ENCODE measurements around the gene LRRK1.

The LRRK1 gene

GRCh38 chr15:101114166-101114565 lies 195.0 kb downstream of the LRRK1 start:
- TF ChIP-seq CTCF (IDR thresholded peaks at IDR 0.05; ENCODE audit: insufficient read depth, low read length, missing control alignments), result no peak
- ChIA-PET POLR2A (no interaction called here), CTCF (interaction anchor here (0.7 to 1.1 kb wide), 2 partner anchors 26 to 98 kb away, joined by 3 read pairs; no protein-coding TSS in a partner anchor)
- no peak for DNase-seq (ENCODE audit: low read depth, low spot score)
- H3K4me3 ChIP-seq (ENCODE audit: low read depth, low read length), result no peak overlapping the region

GRCh38 chr15:101114610-101115009 lies 195.5 kb downstream of the LRRK1 start:
- DNase-seq (ENCODE audit: low read depth, low spot score), result no peak
- TF ChIP-seq CTCF (IDR thresholded peaks at IDR 0.05; ENCODE audit: insufficient read depth, low read length, missing control alignments), result no peak
- ChIA-PET CTCF (interaction anchor here (0.7 to 1.3 kb wide), 4 partner anchors 11 to 99 kb away, joined by 3 read pairs; no protein-coding TSS in a partner anchor), POLR2A (no interaction called here)
- H3K4me3 ChIP-seq (ENCODE audit: low read depth, low read length), result no peak overlapping the region

DNA sequence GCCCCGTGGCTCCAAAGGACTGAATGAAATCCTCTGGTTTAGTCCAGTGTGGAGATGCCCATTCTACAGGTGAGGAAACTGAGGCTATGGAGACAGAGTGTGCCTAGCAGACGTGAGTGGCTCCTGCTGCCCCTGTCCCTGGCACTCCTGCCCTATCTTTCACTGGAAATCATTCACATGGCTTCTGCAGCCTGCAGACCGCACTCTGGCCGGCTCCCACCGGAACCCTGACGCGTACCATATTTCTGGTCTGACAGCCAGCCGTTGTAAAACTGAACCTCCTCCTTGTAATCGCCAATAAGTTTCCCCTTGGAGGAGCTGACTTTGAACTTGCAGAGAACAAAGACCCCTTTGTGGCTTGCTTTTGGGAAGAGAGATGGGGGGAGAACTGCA lies 196.2 kb downstream of the LRRK1 start:
- TF ChIP-seq CTCF (IDR thresholded peaks at IDR 0.05; ENCODE audit: insufficient read depth, low read length, missing control alignments), result no peak
- DNase-seq (ENCODE audit: low read depth, low spot score), result no peak
- ChIA-PET POLR2A (no interaction called here), CTCF (interaction anchor here (0.8 to 1.3 kb wide), 8 partner anchors 8 to 143 kb away, joined by 3 read pairs; no protein-coding TSS in a partner anchor)
- H3K4me3 ChIP-seq (ENCODE audit: low read depth, low read length), result no peak overlapping the region

DNA sequence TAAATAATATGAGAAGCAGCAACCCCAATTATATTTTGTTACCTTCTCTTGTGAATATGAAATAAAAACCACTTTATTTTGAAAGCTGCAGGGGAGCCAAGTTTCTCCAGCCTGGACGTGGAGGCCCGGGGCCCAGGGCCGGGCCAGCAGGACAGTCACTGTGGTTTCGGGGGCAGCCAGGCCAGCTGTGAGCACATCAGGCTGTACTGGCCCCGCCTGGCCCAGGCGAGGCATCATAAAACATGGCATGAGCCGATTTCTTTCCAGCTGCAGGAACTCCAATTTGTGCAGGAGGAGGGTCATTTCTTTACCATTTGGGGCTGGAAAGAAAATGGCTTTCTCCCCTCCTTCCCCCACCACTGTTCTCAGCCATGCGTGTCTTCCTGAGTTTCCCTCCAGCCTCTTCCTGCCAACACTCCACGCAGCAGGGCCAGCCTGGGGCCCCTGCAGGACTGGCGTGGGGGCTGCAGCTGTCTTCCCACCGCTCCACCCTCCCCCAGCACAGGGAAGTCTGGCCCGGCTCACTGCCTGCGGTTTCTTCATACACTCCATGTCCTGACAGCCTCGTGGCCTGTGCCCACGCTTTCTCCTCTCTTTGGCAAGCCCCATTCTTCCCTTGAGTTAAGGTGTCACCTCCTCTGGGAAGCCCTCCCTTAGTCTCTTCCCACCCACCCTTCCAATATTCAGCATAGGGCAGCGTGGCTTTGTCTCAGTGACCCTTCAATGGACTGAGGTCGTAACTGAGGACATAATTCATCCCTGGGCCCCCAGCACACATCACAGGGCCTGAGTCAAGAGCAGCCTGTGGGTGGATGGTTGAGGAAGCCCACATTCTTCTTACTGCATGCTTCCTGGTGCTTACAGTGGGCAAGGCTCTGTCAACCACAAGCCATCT lies 196.9 kb downstream of the LRRK1 start:
- CTCF ChIA-PET, result interaction anchor here (0.8 to 1.3 kb wide), 8 partner anchors 8 to 142 kb away, joined by 3 to 4 read pairs (median 3); no protein-coding TSS in a partner anchor

DNA sequence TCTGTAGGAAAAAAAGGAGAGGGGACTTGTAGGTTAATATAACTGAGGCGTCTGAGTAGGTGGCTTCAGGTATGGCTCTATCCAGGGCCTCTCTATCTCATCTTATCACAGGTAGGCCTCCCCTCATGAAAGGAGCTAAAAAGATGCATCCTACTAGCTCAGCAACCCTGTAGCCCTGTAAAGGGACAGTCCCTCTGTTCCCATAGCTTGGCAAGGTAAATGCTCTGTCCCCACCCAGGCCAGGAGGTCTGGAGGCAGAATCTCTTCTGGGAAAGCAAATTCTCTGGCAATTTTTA lies 197.5 kb downstream of the LRRK1 start:
- POLR2A ChIA-PET, result no interaction called here
- CTCF ChIA-PET, result interaction anchor here (0.9 to 1.3 kb wide), 2 partner anchors 11 to 134 kb away, joined by 3 to 4 read pairs; no protein-coding TSS in a partner anchor
- no peak overlapping the region for H3K4me3 ChIP-seq (ENCODE audit: low read depth, low read length)
- no peak for TF ChIP-seq CTCF (IDR thresholded peaks at IDR 0.05; ENCODE audit: insufficient read depth, low read length, missing control alignments)
- no peak for DNase-seq (ENCODE audit: low read depth, low spot score)

More for the DNA sequence above, 196.9 kb downstream of the LRRK1 start:
- H3K4me3 ChIP-seq (ENCODE audit: low read depth, low read length), result no peak overlapping the region
- POLR2A ChIA-PET, result no interaction called here
- no peak for TF ChIP-seq CTCF (IDR thresholded peaks at IDR 0.05; ENCODE audit: insufficient read depth, low read length, missing control alignments)
- no peak for DNase-seq (ENCODE audit: low read depth, low spot score)

DNA sequence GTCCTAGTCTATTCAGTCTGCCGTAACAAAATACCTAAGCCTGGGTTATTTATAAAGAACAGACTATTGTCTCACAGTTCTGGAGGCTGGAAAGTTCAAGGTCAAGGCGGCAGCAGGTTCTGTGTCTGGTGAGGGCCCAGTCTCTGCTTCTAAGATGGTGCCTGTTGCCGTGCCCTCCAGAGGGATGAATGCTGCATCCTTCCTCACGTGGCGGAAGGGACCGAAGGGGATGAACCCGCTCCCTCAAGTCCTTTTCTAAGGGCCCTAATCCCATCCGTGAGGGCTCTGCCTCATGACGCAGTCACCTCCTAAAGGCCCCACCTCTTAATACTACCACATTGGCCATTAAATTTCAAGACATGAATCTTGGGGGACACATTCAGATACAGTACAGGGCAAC lies 199.0 kb downstream of the LRRK1 start:
- DNase-seq (ENCODE audit: low read depth, low spot score), result no peak
- H3K4me3 ChIP-seq (ENCODE audit: low read depth, low read length), result no peak overlapping the region
- POLR2A ChIA-PET, result no interaction called here
- no peak for TF ChIP-seq CTCF (IDR thresholded peaks at IDR 0.05; ENCODE audit: insufficient read depth, low read length, missing control alignments)
- CTCF ChIA-PET, result no interaction called here

Data from AG04449 (cell line).